ENCODE data around the gene ENOX1.

DNA sequence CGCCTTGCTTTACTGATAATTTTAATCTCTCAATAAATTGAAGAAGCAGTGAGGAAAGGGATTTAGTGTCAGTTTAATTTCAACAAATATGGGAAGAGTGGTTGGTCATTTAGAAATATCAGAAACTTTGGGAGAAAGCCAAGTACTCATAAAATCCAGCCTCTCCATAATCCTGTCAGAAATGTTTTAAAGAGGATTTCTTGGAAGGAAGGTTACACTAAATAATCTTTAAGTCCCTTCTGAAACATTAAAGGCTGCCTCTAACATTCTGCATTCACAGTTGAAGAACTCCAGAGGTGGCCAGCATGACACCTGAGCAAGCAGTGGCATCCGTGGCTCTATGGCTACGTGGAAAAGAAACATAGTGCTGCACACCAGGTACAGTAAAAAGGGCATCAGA is 378.5 kb downstream of the ENOX1 start:
- TF ChIP-seq, protein P1, sequence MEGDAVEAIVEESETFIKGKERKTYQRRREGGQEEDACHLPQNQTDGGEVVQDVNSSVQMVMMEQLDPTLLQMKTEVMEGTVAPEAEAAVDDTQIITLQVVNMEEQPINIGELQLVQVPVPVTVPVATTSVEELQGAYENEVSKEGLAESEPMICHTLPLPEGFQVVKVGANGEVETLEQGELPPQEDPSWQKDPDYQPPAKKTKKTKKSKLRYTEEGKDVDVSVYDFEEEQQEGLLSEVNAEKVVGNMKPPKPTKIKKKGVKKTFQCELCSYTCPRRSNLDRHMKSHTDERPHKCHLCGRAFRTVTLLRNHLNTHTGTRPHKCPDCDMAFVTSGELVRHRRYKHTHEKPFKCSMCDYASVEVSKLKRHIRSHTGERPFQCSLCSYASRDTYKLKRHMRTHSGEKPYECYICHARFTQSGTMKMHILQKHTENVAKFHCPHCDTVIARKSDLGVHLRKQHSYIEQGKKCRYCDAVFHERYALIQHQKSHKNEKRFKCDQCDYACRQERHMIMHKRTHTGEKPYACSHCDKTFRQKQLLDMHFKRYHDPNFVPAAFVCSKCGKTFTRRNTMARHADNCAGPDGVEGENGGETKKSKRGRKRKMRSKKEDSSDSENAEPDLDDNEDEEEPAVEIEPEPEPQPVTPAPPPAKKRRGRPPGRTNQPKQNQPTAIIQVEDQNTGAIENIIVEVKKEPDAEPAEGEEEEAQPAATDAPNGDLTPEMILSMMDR (optimal IDR thresholded peaks at IDR 0.05 in 1 of 3, IDR thresholded peaks at IDR 0.05 in 1 of 3, conservative IDR thresholded peaks at IDR 0.05 in 1 of 3; ENCODE audit: extremely low read depth in 1 of 3, insufficient read depth in 2 of 3, low read length in 3 of 3) = no peak
- no peak for TF ChIP-seq EZH2 (IDR thresholded peaks at IDR 0.05; ENCODE audit: low read length)

Measured in keratinocyte (primary cell).